GM18517 (cell line): ENCODE measurements around the gene ITPR3.

Source experiments
- ATAC-seq: cut with Tn5 transposase; IDR thresholded peaks from one replicate; pipeline ENCODE4 v1.9.1; 2021; ENCODE audit warnings: mild to moderate bottlenecking, moderate library complexity; ENCODE audit not compliant: unreplicated experiment

Gene ITPR3

DNA sequence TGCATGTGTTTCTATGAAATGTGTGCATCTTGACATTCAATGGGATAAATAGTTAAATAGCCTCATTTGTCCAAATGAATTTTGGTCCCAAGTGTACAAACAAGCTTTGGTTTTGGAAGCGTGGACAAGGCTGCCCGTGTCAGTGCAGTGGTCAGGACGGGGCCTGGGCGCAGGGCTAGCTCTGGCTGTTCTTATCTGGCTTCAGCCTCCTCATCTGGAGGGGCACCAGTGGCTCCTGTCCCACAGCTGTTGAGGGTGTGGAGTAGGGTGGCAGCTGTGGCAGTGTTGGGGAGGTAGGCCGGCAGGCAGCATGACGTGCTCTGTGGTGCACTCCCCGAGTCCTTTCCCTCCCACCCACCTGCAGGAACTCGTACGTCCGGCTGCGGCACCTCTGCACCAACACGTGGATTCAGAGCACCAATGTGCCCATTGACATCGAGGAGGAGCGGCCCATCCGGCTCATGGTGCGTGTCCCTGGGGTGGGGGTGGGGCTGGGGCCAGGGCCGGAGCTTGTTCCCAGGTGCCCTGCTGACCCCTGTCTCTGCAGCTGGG, 43.5 kb downstream of the ITPR3 start:
- no peak for ATAC-seq

DNA sequence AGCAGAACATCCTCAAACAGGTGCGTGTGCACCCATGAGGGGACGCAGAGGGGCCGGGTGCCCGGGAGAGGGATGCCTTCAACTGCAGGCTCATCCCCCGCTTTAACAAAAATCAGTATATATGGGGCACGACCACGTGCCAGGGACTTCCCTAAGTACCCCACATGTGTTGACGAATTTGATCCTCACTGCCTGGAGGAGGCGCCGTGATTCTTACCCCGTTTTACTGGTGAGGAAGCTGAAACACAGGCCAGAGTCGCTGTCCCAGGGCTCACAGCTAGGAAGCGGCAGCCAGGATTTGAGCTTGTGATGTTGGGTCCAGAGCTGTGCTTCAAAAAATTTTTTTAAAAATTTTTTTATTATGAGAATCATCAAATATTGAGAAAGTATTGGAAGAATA, 44.8 kb downstream of the ITPR3 start:
- ATAC-seq: no peak

DNA sequence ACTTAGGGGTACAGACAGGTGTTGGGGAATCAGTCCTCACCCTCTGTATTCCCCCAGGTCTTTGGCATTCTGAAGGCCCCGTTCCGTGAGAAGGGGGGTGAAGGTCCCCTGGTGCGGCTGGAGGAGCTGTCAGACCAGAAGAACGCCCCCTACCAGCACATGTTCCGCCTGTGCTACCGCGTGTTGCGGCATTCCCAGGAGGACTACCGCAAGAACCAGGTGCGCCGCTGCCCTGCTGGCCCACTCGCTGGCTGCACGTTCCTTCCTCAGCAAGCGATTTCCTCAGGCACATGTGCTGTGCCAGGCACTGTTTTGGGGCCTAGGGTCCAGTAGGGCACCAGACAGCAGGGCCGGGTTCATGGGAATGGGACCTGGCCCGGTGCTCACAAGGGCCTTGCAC, 46.0 kb downstream of the ITPR3 start:
- no peak for ATAC-seq

DNA sequence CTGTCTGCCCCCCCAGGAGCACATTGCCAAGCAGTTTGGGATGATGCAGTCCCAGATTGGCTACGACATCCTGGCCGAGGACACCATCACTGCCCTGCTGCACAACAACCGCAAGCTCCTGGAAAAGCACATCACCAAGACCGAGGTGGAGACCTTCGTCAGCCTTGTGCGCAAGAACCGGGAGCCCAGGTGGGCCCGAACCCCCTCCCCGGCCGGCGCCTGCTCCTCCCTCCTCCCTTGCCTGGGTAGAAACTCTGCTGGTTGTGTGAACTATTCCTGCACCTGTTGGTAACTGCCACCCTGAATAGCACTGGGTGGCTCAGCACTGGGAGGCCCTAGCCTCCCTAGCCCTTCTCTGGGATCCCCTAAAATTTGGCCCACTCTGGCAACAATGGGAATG, 46.7 kb downstream of the ITPR3 start:
- no peak for ATAC-seq

DNA sequence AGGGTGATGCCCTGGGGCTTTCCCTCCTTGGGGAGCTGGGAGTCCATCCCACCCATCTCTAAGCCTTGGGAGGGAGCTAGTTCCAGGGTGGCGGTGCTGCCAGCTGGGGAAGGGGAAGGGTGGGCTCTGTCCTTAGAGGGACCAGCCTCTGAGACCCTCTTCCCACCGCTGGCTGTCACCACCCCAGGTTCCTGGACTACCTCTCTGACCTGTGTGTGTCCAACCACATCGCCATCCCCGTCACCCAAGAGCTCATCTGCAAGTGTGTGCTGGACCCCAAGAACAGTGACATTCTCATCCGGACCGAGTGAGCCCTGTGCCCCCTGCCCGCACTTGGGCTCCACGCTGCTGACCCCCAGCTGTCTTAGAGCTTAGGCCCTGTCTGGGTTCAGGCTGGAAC, 47.2 kb downstream of the ITPR3 start:
- ATAC-seq: no peak

DNA sequence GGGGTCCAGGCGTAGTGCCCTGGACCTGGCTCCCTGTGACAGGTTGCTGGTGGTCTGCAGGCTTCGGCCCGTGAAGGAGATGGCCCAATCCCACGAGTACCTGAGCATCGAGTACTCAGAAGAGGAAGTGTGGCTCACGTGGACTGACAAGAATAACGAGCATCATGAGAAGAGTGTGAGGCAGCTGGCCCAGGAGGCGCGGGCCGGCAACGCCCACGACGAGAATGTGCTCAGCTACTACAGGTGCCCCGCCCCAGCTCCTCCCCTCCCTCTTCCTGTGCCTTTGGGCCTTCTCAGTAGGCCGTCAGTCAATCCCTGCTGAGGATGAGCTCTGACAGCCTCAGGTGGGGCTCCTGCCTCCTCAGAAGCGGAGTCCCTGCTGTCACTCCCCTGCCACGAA, 47.8 kb downstream of the ITPR3 start:
- ATAC-seq: no peak

DNA sequence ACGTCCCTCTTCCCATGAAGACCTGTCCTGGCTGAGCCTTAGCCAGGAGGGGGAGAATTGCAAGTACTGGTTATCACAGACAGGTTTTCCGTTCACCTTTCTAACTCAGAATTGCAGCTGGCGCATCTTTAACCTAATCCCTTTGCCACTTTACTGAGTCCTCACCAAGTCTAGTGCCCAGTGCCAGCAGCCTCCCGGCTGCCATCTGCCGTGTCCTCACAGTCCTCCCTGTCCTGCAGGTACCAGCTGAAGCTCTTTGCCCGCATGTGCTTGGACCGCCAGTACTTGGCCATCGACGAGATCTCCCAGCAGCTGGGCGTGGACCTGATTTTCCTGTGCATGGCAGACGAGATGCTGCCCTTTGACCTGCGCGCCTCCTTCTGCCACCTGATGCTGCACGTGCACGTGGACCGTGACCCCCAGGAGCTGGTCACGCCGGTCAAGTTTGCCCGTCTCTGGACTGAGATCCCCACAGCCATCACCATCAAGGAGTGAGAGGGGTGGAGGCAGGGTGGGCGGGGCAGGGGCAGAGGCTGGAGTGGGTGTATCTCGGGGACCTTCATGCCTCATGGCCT, 49.1 kb downstream of the ITPR3 start:
- ATAC-seq: no peak

DNA sequence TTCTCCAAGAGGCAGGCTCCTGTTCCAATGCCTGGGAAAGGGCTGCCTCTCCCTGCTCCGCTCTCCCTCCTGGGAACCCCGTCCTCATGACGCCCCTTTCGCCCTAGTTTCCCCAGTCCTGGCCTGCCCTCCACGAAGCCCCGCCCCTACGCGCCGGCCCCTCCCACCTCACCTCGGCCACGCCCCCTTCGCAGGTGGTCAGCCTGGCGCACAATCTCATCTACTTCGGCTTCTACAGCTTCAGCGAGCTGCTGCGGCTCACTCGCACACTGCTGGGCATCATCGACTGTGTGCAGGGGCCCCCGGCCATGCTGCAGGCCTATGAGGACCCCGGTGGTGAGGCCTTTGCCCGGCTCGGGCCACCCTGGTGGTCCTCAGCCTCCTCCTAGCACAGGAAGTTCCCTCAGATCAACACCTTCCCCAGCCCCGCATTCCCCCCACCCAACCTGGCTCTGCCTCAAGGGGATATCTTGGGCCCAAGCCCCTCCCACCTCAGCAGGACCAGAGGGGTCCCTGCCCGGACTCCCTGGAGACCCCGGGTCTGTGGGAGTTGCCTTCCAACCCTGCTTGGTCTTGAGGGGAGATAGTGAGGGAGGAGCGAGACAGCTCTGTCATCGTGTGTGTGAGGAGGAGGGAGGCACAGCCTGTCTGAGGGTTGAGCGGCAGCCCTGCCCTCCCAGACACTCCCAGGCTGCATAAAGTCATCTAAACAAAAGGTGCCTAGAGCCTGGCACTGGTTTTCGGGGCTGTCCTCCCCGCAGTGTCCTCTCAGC, 50.0 kb downstream of the ITPR3 start:
- no peak for ATAC-seq

DNA sequence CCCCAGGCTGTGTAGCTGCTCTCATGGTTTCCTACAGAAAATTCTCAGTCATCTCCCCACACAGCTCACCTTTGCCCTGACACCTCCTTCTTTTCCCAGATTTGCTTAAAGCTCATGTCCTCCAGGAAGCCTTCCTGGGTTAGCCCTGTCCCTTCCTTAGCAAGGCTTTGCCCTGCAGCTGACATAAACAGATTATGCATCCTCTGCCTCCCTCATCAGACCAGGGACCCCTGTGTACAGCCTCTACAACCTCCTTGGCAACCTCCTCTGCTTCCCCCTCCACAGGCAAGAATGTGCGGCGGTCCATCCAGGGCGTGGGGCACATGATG, 50.6 kb downstream of the ITPR3 start:
- no peak for ATAC-seq

DNA sequence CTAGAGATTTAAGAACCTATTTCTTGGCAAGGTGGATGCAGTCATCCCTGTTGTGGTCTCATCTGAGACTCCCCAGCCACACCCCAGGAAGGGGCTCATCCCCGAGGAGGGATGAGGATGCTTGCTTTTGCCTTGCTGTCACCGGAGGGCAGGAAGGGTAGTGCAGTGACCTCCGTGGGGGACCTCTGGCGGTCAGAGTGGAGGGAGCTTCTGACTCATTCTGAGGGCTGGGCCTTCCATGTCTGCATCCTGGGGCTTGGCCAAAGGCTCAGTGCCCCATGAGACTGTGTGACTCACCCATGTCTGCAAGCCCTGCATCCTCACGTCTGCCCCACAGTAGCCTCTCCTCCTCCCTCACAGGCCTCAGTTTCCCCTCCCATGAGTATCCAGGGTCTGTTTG, 51.7 kb downstream of the ITPR3 start:
- no peak for ATAC-seq

DNA sequence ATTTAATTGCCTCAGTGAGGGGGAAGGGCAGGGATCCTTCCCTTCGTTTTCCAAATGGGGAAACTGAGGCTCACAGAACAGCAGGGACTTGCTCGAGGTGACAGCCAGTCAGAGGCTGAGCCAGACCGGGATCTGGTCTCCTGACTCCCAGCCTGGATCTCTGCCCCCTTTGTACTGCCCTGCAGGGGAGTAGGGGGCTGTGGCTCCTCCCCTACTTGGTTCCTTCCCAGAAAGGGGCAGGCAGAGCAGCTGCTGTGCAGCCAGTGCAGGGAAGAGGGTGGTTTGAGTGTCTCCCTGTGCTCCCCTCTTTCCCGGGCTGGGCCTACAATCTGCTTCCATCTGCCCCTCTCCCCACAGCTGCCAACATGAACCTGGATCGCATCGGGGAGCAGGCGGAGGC, 52.7 kb downstream of the ITPR3 start:
- ATAC-seq: no peak

DNA sequence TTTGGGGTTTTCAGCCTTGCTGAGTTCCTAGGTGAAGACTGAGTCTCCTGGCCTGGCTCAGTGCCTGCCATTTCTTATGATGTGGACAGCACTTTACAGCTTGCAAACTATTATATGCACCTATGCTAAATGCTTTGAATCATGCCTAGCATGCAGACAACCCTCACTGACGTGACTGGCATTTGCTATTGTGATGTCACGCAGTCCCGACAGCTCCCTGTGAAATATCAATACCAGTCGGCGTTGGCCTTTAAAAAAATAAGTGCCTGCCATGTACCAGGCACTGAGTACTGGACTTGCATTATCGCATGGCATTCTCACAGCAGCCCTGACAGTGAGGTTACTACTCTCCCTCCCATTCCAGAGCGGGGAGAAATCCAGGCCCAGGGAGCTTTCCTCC, 54.8 kb downstream of the ITPR3 start:
- no peak for ATAC-seq

DNA sequence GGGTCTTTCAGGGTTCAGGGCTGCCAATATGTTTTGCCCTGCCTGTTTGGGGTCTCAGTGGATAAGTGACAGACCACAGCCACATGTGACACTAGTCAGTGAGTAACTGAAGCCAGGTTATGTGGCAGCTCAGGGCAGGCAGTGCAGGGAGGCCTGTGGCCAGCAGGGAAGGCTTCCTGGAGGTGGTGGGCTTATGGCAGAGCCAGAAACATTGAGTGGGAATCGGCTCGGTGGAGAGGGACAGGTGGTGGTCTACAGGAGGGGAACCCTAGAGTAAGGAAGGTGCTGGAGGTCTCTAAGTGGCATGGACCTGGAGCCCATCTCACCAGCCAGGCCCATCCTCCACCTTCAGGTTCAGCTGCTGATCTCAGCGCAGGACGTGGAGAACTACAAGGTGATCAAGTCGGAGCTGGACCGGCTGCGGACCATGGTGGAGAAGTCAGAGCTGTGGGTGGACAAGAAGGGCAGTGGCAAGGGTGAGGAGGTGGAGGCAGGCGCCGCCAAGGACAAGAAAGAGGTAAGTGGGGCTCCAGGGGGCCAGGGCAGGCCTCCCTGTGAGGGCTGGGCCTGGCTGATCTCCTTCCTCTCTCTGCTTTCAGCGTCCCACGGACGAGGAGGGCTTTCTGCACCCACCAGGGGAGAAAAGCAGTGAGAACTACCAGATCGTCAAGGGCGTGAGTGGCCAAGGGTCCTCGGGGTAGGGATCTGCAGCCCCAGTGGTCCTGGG, 55.5 kb downstream of the ITPR3 start:
- no peak for ATAC-seq

DNA sequence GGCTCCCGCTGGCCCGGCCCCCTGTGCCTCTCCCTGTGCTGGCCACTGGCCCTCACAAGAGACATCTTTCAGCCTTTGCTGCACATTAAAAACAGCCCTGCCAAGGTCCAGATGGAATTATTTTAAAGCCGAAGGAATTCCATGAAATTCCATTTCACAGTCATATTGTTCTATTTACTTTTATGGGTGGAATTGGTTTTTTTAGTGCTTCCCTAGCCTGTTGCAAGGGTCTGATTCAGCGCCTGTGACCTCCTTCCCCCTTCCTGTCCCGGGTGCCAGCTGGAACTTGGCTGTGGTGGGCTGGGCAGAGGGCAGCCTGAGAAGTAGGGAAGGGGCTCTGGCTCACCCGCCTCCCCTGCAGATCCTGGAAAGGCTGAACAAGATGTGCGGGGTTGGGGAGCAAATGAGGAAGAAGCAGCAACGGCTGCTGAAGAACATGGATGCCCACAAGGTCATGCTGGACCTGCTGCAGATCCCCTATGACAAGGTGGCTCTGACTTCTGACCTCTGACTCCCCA, 56.1 kb downstream of the ITPR3 start:
- no peak for ATAC-seq

DNA sequence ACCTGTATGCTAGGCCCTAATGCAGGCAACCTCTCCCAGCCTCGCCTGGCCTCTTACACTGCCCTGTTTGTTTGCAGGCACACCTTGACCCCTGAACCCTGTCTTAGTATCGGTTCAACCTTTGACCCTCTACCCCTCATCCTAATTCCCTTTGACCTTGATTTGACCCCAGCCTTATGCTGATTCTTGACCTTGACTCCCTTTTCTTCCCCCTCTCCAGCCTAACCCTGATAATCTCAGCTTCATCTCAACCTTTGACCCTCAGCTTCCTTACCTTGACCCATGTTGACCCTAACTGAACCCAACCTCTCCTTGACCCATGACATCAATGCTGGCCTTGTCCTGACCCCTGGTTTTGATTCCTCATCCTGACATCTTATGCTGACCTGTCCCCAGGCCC, 56.6 kb downstream of the ITPR3 start:
- no peak for ATAC-seq

DNA sequence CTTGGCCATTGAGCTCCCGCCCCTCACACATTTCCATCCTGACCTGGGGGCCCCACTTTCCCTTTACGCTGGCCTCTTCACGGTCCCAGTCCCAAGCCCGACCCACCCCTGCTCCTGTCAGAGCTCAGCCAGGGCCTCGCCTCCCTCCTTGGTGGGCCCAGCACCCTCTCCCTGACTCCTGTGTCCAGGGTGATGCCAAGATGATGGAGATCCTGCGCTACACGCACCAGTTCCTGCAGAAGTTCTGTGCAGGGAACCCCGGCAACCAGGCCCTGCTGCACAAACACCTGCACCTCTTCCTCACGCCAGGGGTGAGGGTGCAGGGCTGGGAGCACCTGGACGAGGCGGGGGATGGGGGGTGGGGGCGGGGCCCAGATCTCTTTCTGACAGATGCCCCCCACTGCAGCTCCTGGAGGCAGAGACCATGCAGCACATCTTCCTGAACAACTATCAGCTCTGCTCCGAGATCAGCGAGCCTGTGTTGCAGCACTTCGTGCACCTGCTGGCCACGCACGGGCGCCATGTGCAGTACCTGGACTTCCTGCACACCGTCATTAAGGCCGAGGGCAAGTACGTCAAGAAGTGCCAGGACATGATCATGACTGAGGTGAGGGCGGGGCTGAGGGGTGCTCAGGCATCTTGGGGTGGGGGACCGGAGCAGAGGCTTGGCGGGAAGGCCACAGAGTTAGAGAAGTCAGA, 57.3 kb downstream of the ITPR3 start:
- ATAC-seq: no peak

DNA sequence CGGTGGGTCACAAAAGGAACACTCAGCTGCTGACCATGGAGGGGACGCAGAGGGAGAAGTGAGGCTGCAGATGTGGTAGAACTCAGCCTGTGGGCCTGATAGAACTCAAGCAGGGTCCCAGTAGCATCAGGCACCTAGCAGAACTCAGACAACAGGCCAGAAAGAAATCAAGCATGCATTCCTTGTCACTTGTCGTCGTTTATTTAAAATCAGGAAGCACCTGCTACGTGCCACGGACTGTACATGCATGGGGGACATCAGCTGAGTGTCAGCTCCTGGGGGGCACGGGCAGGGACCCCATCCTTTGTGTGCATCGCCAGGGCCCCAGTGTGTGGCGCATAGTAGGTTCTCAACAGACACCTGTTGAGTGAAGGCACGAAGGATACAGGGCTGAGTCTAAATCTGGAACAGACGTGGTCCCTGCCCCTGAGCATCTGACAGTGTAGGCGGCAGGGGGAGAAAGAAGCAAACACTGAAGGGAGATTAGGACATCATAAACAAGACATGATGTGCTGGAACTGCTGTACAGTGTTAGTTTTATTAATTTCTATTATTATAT, 57.9 kb downstream of the ITPR3 start:
- no peak for ATAC-seq

DNA sequence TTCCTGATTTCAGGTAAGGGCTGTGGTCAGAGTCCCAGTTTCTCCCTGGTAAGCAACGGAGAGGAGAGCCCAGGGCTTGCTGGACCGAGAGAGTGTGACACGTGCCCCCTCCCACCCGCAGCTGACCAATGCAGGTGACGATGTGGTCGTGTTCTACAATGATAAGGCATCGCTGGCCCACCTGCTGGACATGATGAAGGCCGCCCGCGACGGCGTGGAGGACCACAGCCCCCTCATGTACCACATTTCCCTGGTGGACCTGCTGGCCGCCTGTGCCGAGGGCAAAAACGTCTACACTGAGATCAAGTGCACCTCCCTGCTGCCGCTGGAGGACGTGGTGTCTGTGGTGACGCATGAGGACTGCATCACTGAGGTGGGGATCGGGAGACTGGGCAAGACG, 58.6 kb downstream of the ITPR3 start:
- no peak for ATAC-seq

DNA sequence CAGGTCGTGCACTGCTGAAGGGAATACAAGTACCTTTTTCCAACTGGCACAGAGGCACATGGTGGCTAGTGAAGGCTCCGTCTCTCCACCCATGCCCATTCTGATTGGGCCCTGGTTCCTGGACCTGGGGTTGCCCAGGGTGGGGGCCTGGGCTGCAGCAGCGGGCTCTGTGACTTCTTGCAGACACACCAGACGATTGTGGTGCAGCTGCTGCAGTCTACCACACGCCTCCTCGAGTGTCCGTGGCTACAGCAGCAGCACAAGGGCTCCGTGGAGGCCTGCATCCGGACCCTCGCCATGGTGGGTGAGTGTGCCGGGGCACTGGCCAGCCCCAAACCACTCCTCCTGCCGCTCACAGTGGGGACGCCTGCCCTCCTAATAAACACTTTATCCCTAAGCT, 61.2 kb downstream of the ITPR3 start:
- no peak for ATAC-seq

DNA sequence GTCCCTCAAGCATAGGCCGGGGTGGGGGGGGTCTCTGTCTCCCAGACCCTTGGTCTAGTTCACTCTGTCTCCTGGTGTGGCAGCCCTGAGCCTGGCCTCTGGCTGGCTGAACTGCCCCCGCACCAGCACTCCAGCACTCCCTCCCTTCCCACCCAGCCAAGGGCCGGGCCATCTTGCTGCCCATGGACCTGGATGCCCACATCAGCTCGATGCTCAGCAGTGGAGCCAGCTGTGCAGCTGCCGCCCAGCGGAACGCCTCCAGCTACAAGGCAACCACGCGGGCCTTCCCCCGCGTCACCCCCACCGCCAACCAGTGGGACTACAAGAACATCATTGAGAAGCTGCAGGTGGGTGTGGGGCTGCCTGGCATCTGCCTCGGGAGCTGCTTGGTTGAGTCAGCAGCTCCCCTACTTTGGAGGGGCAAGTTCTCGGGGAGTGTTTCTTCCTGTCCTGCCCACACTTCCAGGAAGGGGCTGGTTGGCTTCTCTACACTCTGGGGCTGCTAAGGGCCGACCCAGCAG, 62.0 kb downstream of the ITPR3 start:
- no peak for ATAC-seq
